G401.6 (cell line): ENCODE data around the gene PSMD1.
"Not testable (repeated sequence)": the region's sequence is repeated elsewhere in the genome, so short reads cannot be mapped to it uniquely, and the experiment has no call there.

Source experiments
- FAIRE-seq: peaks from 2 replicates; lab custom pipeline; 2012; peaks lifted over from hg19 to GRCh38; lab: Jason Lieb, UNC

Gene PSMD1

GRCh38 chr2:231056453-231057416 lies at the start of gene PSMD1:
TSS of gene PSMD1 (plus strand) at chr2:231056867. CDS start at chr2:231057026, 159 bp downstream.
- FAIRE-seq: peak; percentile 96

GRCh38 chr2:231007286-231008098 lies 49.2 kb upstream of the PSMD1 start:
- FAIRE-seq: no peak

GRCh38 chr2:231008131-231008530 lies 48.5 kb upstream of the PSMD1 start:
- no peak for FAIRE-seq

- no peak for FAIRE-seq
These were observed 47.3 kb upstream of the PSMD1 start for GRCh38 chr2:231009236-231009919.

GRCh38 chr2:231010201-231010730 lies 46.4 kb upstream of the PSMD1 start:
- no peak for FAIRE-seq

GRCh38 chr2:231011526-231011925 lies 45.1 kb upstream of the PSMD1 start:
- no peak for FAIRE-seq

- no peak for FAIRE-seq
These were observed 44.2 kb upstream of the PSMD1 start for GRCh38 chr2:231012463-231012862.

- FAIRE-seq: no peak
These were observed 42.8 kb upstream of the PSMD1 start for GRCh38 chr2:231013820-231014219.

- no peak for FAIRE-seq
These were observed 41.2 kb upstream of the PSMD1 start for GRCh38 chr2:231015478-231015877.

GRCh38 chr2:231015926-231016325 lies 40.7 kb upstream of the PSMD1 start:
- no peak for FAIRE-seq

- FAIRE-seq: no peak
These were observed 40.0 kb upstream of the PSMD1 start for GRCh38 chr2:231016566-231017230.

GRCh38 chr2:231017231-231017598 lies 39.5 kb upstream of the PSMD1 start:
- FAIRE-seq: no peak

- FAIRE-seq: no peak
These were observed 38.5 kb upstream of the PSMD1 start for GRCh38 chr2:231018184-231018583.

GRCh38 chr2:231025059-231025458 lies 31.6 kb upstream of the PSMD1 start:
- not testable (repeated sequence) for FAIRE-seq

GRCh38 chr2:231028889-231029288 lies 27.8 kb upstream of the PSMD1 start:
- FAIRE-seq: no peak

GRCh38 chr2:231029563-231029962 lies 27.1 kb upstream of the PSMD1 start:
- FAIRE-seq: no peak

- FAIRE-seq: no peak
These were observed 25.9 kb upstream of the PSMD1 start for GRCh38 chr2:231030725-231031124.

GRCh38 chr2:231032575-231033140 lies 24.0 kb upstream of the PSMD1 start:
- FAIRE-seq: no peak

GRCh38 chr2:231033147-231034132 lies 23.2 kb upstream of the PSMD1 start:
- FAIRE-seq: no peak

GRCh38 chr2:231034291-231034882 lies 22.3 kb upstream of the PSMD1 start:
- no peak for FAIRE-seq
